Smooth muscle cell (in vitro differentiated cells): Measurements from ENCODE around the gene SSRP1. TPM values are rescaled to one million over a fixed set of nuclear protein-coding genes. Genes with fewer than 3 reads are reported as not detected.
A peak's percentile ranks its signal among the peaks of the same experiment; 100 is the strongest.

Experiments
- DNase-seq: peaks from one replicate; lab custom pipeline; 2025; ENCODE audit not compliant: unreplicated experiment; lab: John Stamatoyannopoulos, UW
- H2AFZ ChIP-seq: fragments of 200-600 bp; sonication (generic); 2 replicates; pipeline ENCODE4 v1.6.0; 2016; ENCODE audit warnings: antibody characterized with exemption, low read depth, mild to moderate bottlenecking
- H3F3A ChIP-seq: fragments of 200-600 bp; sonication (generic); 2 replicates; pipeline ENCODE4 v1.6.0; 2017; ENCODE audit warnings: antibody characterized with exemption, low read depth
- H3K27ac ChIP-seq: fragments of 200-600 bp; sonication (generic); 2 replicates; pipeline ENCODE4 v1.5.1; 2016; ENCODE audit warnings: low read depth, mild to moderate bottlenecking
- H3K27me3 ChIP-seq: fragments of 200-600 bp; sonication (generic); 2 replicates; pipeline ENCODE4 v1.6.1; 2016; ENCODE audit warnings: low read depth, mild to moderate bottlenecking
- H3K36me3 ChIP-seq: fragments of 200-600 bp; sonication (generic); 2 replicates; pipeline ENCODE4 v1.5.1; 2016; ENCODE audit warnings: low read depth
- H3K4me1 ChIP-seq: fragments of 200-600 bp; sonication (generic); 2 replicates; pipeline ENCODE4 v1.5.1; 2016; ENCODE audit warnings: low read depth
- H3K4me2 ChIP-seq: fragments of 200-600 bp; sonication (generic); 2 replicates; pipeline ENCODE4 v1.6.0; 2016; ENCODE audit warnings: mild to moderate bottlenecking
- H3K4me3 ChIP-seq: fragments of 200-600 bp; sonication (generic); 2 replicates; pipeline ENCODE4 v1.5.1; 2016; ENCODE audit warnings: mild to moderate bottlenecking
- H3K79me2 ChIP-seq: fragments of 200-600 bp; sonication (generic); 2 replicates; pipeline ENCODE4 v1.6.0; 2016; ENCODE audit warnings: low read depth, mild to moderate bottlenecking
- H3K9ac ChIP-seq: fragments of 200-600 bp; sonication (generic); 2 replicates; pipeline ENCODE4 v1.6.0; 2016; ENCODE audit warnings: low read depth
- H3K9me3 ChIP-seq: fragments of 200-600 bp; sonication (generic); replicated peaks from 2 replicates; pipeline ENCODE4 v1.5.1; 2016; ENCODE audit warnings: low read depth
- H4K20me1 ChIP-seq: fragments of 200-600 bp; sonication (generic); 2 replicates; pipeline ENCODE4 v1.6.0; 2016; ENCODE audit warnings: low read depth
- CTCF ChIP-seq: fragments of 200-600 bp; sonication (generic); IDR thresholded peaks from 2 replicates; pipeline ENCODE4 v1.5.1; 2017; ENCODE audit warnings: borderline replicate concordance, mild to moderate bottlenecking, antibody characterized with exemption; ENCODE audit not compliant: insufficient read depth, poor library complexity, severe bottlenecking
- WGBS: methylation state at CpG from one replicate; pipeline ENCODE4 v1.1.7; 2016; ENCODE audit warnings: low lambda C conversion rate; 5-methylcytosine and 5-hydroxymethylcytosine counted together
- polyA plus RNA-seq: library from polyadenylated mRNA; unstranded; fragments of >200 nt; fragmentation: Nextera tagmentation; extraction: Ambion mirVana; gene quantifications from 2 replicates; pipeline ENCODE4 v1.2.1, GENCODE V29; 2016
- total RNA-seq: library from RNA; depleted of rRNA; stranded (reverse); fragments of >200 nt; gene quantifications from 2 replicates; pipeline ENCODE4 v1.2.3, GENCODE V29; 2014

SSRP1 gene
- total and polyA plus RNA-seq, 2 experiments from 2014 or later = 46.0 to 57.6 TPM

- Histone ChIP-seq H3K36me3 (no peaks in the 10 kb centered on the region), H3K9me3 (no peaks in the 10 kb centered on the region), H3K27ac (no peak overlapping the region), H3F3A (no peaks in the 10 kb centered on the region), H3K79me2 (no peaks in the 10 kb centered on the region), H3K27me3 (no peaks in the 10 kb centered on the region), H3K9ac (no peak overlapping the region), H3K4me3 (no peak overlapping the region), H4K20me1 (no peaks in the 10 kb centered on the region), H3K4me1 (peaks cover 10% of the 10 kb centered on the region), H3K4me2 (no peak overlapping the region), H2AFZ (no peak overlapping the region)
- peak; percentile 8 for DNase-seq
- WGBS = 22% methylated on average over 11 of the region's 11 CpGs
- TF ChIP-seq CTCF = peak; percentile 82
Measured at GRCh38 chr11:57345555-57346211, 10.0 kb upstream of the SSRP1 start.

- Histone ChIP-seq H3K9me3 (no peaks in the 10 kb centered on the region), H2AFZ (no peak overlapping the region), H3K4me3 (no peak overlapping the region), H3K27me3 (no peaks in the 10 kb centered on the region), H3K4me2 (no peak overlapping the region), H3K36me3 (no peaks in the 10 kb centered on the region), H3K9ac (no peak overlapping the region), H3K4me1 (peaks cover 10% of the 10 kb centered on the region), H3F3A (no peaks in the 10 kb centered on the region), H4K20me1 (no peaks in the 10 kb centered on the region), H3K79me2 (no peaks in the 10 kb centered on the region), H3K27ac (no peak overlapping the region)
- DNase-seq = no peak
- no peak for TF ChIP-seq CTCF
- 97% methylated on average over 10 of the region's 10 CpGs for WGBS
Measured at GRCh38 chr11:57344826-57345225, 9.1 kb upstream of the SSRP1 start.

- Histone ChIP-seq H3K27ac (no peak overlapping the region), H3K27me3 (no peaks in the 10 kb centered on the region), H4K20me1 (no peaks in the 10 kb centered on the region), H3K4me3 (no peak overlapping the region), H2AFZ (no peak overlapping the region), H3K79me2 (no peaks in the 10 kb centered on the region), H3F3A (no peaks in the 10 kb centered on the region), H3K9me3 (no peaks in the 10 kb centered on the region), H3K4me1 (peaks cover 13% of the 10 kb centered on the region), H3K36me3 (no peaks in the 10 kb centered on the region), H3K4me2 (no peak overlapping the region), H3K9ac (no peak overlapping the region)
- no peak for TF ChIP-seq CTCF
- WGBS = 40% methylated on average over 7 of the region's 7 CpGs
- DNase-seq = no peak
Measured at GRCh38 chr11:57343825-57344224, 8.1 kb upstream of the SSRP1 start.

- Histone ChIP-seq H3K27me3 (no peaks in the 10 kb centered on the region), H3K36me3 (no peaks in the 10 kb centered on the region), H3K9ac (no peak overlapping the region), H3K4me3 (no peak overlapping the region), H3K9me3 (no peaks in the 10 kb centered on the region), H3K4me1 (peaks cover 20% of the 10 kb centered on the region), H3K27ac (no peak overlapping the region), H3F3A (no peaks in the 10 kb centered on the region), H2AFZ (no peak overlapping the region), H3K4me2 (no peak overlapping the region), H3K79me2 (no peaks in the 10 kb centered on the region), H4K20me1 (no peaks in the 10 kb centered on the region)
- 96% methylated on average over 10 of the region's 11 CpGs for WGBS
- no peak for TF ChIP-seq CTCF
- no peak for DNase-seq
Measured at GRCh38 chr11:57342702-57343101, 7.0 kb upstream of the SSRP1 start.
